Measurements from ENCODE around the gene TOX3. TPM values are rescaled to one million over a fixed set of nuclear protein-coding genes. Genes with fewer than 3 reads are reported as not detected.

TOX3 gene
- total and polyA plus RNA-seq, 12 donors = not detected

DNA sequence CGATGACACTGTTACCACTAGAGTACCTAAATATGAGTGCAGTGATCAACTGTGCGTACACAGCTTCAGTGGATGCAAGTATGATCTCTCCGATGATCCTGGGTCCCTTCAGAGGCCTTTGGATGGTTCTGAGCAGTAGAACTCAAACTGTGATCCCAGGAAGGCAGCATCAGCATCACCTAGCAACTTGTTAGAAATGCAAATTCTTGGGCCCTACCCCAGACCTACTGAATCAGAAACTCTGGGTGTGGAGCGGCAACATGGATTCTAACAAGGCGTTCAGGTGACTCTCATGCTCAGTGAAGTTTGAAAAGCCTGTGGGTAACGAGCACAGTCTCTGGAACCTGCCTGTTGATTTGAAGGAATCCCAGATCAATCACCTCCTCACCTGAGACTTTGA is 25.4 kb downstream of the TOX3 start:
- H3K4me1 ChIP-seq = no peaks in the 10 kb centered on the region
- ATAC-seq (no peak), DNase-seq (no peak)
- H3K4me3 ChIP-seq = no peak overlapping the region
- no peaks in the 10 kb centered on the region for H3K36me3 ChIP-seq
- intact Hi-C loops (cut with DNase I) = no loop called here
- TF ChIP-seq, protein P1, sequence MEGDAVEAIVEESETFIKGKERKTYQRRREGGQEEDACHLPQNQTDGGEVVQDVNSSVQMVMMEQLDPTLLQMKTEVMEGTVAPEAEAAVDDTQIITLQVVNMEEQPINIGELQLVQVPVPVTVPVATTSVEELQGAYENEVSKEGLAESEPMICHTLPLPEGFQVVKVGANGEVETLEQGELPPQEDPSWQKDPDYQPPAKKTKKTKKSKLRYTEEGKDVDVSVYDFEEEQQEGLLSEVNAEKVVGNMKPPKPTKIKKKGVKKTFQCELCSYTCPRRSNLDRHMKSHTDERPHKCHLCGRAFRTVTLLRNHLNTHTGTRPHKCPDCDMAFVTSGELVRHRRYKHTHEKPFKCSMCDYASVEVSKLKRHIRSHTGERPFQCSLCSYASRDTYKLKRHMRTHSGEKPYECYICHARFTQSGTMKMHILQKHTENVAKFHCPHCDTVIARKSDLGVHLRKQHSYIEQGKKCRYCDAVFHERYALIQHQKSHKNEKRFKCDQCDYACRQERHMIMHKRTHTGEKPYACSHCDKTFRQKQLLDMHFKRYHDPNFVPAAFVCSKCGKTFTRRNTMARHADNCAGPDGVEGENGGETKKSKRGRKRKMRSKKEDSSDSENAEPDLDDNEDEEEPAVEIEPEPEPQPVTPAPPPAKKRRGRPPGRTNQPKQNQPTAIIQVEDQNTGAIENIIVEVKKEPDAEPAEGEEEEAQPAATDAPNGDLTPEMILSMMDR (IDR thresholded peaks at IDR 0.05) = no peak
- no peak overlapping the region for H3K27ac ChIP-seq
- peaks cover 0 to 3% (median 0%) of the 10 kb centered on the region in 11 donors for H3K9me3 ChIP-seq
- WGBS, 2 donors = 83 to 87% methylated on average over 6 of the region's 6 CpGs
- H3K27me3 ChIP-seq = peaks cover 0 to 17% (median 0%) of the 10 kb centered on the region in 7 donors

- TF ChIP-seq, protein P1 (IDR thresholded peaks at IDR 0.05) = no peak
- peaks cover 0 to 10% (median 0%) of the 10 kb centered on the region in 7 donors for H3K27me3 ChIP-seq
- no peak for DNase-seq
- H3K4me1 ChIP-seq = no peaks in the 10 kb centered on the region
- H3K27ac ChIP-seq = no peak overlapping the region
- ATAC-seq = no peak
- no peak overlapping the region for H3K4me3 ChIP-seq
- 69 to 72% methylated on average over 5 of the region's 5 CpGs for WGBS, 2 donors
- no peaks in the 10 kb centered on the region for H3K9me3 ChIP-seq
- intact Hi-C loops (cut with DNase I) = no loop called here
- H3K36me3 ChIP-seq = no peaks in the 10 kb centered on the region
These were observed 28.1 kb downstream of the TOX3 start for GRCh38 chr16:52518884-52519283.

DNA sequence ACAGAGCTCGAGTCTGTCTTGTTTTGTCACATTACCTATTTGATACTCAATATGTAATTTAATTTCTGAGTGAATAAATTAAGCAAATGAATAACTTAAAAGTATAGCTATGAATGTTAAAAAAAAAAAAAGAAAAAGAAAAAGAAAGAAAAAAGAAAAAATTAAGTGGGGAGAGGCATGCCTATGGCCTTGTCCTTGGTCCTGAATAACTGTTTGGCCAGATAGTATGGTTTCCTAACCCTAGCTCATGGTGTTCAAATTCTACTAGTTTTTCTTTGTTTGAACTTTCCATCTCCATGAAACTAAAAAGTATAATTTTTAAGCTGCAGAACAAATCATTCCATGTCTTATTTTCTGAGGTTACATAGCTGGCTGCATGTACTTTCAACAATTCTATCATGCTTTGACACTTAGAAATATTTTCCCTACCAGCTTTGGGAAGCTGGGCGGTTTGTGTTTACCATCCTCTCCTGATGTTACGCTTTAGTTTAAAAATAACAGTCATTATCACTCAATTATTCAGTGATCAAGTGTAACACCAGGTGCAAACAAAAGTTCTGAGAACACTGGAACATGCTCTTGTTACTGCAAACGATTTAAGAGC is 31.8 kb downstream of the TOX3 start:
- TF ChIP-seq, protein P1 (IDR thresholded peaks at IDR 0.05) = no peak
- Histone ChIP-seq H3K27me3 (peaks cover 0 to 5% (median 0%) of the 10 kb centered on the region in 7 donors), H3K27ac (no peak overlapping the region), H3K9me3 (no peaks in the 10 kb centered on the region), H3K36me3 (no peaks in the 10 kb centered on the region), H3K4me1 (no peaks in the 10 kb centered on the region), H3K4me3 (no peak overlapping the region)
- no peak for ATAC-seq
- intact Hi-C loops (cut with DNase I) = no loop called here
- DNase-seq = no peak
- 60 to 61% methylated on average over 4 of the region's 4 CpGs for WGBS, 2 donors

DNA sequence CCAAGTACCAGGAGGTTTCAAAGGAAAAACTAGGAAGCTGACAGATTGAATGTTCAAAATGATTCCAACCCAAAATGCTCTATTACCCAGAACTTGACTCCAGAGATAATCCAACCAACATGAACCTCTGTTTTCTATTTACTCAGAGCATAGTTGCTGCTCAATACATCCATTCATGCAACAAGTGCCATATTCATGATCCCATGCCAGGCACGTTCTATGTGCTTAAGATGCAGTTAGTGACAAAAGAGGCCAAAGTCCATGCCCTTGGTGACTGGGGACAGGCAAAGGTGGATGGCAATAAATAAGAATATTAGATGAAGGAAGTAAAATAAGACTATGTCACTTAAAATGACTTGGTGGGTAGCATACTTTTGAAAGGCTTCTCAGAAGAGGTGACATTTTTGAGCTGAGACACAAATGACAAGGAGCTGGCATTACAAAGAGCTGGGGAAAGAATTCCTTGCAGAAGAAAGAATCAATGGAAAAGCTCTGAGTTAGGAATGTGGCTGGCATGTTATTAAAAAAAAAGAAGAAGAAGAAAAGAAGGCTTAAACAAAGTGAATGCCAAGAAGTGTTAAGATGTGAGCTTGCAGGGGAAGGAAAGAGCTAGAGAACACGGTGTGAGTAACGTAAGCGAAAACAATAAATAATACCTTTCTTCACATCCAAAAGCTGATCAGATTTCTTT is 34.5 kb downstream of the TOX3 start:
- intact Hi-C loops (cut with DNase I) = no loop called here
- H3K4me1 ChIP-seq = no peaks in the 10 kb centered on the region
- H3K27ac ChIP-seq = no peak overlapping the region
- DNase-seq (no peak), ATAC-seq (no peak)
- no peak overlapping the region for H3K4me3 ChIP-seq
- peaks cover 0 to 5% (median 0%) of the 10 kb centered on the region in 7 donors for H3K27me3 ChIP-seq
- whole genome bisulfite sequencing, 2 donors = 83 to 86% methylated on average over 4 of the region's 4 CpGs
- H3K36me3 ChIP-seq = no peaks in the 10 kb centered on the region
- TF ChIP-seq, protein P1 (IDR thresholded peaks at IDR 0.05) = no peak
- H3K9me3 ChIP-seq = no peaks in the 10 kb centered on the region
